ENCODE results near the gene CCDC90B.

DNA sequence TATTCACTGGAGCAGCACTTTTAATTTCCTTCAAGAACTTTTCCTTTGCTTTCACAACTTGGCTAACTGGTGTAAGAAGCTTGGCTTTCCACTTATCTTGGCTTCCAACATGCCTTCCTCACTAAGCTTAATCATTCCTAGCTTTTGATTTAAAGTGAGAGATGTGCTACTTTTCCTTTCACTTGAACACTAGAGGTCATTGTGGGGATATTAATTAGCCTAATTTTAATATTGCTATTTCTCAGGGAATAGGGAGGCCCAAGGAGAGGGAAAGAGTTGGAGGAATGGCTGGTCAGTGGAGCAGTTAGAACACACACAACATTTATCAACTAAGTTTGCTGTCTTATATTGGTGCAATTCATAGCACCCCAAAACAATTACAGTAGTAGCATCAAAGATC is 24.6 kb upstream of the CCDC90B start:
- TF ChIP-seq EZH2 (IDR thresholded peaks at IDR 0.05) (no peak), POLR2AphosphoS5 (IDR thresholded peaks at IDR 0.05; ENCODE audit: borderline replicate concordance, low read depth, low read length) (no peak)
